ENCODE results near the gene DENND1B.

DNA sequence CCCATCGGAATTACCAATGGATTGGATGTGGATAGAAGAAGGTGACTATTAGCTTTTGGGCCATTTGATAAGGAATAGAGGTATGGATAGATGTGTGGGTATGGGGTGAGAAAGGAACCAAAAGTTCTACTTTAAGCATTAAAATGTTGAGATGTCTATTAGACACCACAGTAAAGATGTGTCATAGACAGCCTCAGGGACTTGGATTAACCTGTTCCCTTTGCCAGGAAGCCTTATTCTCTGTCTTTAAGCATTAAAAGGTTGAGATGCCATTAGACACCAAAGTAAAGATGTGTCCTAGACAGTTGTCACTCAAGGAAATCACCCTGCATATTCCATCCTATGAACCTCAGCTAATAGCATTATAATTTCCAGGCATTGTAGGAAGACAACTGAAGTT, 11.0 kb upstream of the DENND1B start:
- TF ChIP-seq, protein P1, sequence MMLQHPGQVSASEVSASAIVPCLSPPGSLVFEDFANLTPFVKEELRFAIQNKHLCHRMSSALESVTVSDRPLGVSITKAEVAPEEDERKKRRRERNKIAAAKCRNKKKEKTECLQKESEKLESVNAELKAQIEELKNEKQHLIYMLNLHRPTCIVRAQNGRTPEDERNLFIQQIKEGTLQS (IDR thresholded peaks at IDR 0.05): no peak
- TF ChIP-seq TAF1 (conservative IDR thresholded peaks at IDR 0.05): no peak
- TF ChIP-seq GABPA (IDR thresholded peaks at IDR 0.05 in 1 of 2, conservative IDR thresholded peaks at IDR 0.05 in 1 of 2): no peak
- no peak for TF ChIP-seq JUND (IDR thresholded peaks at IDR 0.05)
- TF ChIP-seq, protein P2, sequence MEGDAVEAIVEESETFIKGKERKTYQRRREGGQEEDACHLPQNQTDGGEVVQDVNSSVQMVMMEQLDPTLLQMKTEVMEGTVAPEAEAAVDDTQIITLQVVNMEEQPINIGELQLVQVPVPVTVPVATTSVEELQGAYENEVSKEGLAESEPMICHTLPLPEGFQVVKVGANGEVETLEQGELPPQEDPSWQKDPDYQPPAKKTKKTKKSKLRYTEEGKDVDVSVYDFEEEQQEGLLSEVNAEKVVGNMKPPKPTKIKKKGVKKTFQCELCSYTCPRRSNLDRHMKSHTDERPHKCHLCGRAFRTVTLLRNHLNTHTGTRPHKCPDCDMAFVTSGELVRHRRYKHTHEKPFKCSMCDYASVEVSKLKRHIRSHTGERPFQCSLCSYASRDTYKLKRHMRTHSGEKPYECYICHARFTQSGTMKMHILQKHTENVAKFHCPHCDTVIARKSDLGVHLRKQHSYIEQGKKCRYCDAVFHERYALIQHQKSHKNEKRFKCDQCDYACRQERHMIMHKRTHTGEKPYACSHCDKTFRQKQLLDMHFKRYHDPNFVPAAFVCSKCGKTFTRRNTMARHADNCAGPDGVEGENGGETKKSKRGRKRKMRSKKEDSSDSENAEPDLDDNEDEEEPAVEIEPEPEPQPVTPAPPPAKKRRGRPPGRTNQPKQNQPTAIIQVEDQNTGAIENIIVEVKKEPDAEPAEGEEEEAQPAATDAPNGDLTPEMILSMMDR (IDR thresholded peaks at IDR 0.05; ENCODE audit: low read depth, low read length, missing input control): no peak
- no peak for TF ChIP-seq NR2F2 (IDR thresholded peaks at IDR 0.05)

All from liver (tissue), 3 donors.